HG03175 (cell line): ENCODE data around the gene TMEM69.
A peak's percentile ranks its signal among the peaks of the same experiment; 100 is the strongest.
"Not testable (repeated sequence)": the region's sequence is repeated elsewhere in the genome, so short reads cannot be mapped to it uniquely, and the experiment has no call there.

Experiments
- ATAC-seq: cut with Tn5 transposase; IDR thresholded peaks from one replicate; pipeline ENCODE4 v1.9.1; 2021; ENCODE audit warnings: mild to moderate bottlenecking, moderate library complexity; ENCODE audit not compliant: unreplicated experiment

TMEM69 gene

DNA sequence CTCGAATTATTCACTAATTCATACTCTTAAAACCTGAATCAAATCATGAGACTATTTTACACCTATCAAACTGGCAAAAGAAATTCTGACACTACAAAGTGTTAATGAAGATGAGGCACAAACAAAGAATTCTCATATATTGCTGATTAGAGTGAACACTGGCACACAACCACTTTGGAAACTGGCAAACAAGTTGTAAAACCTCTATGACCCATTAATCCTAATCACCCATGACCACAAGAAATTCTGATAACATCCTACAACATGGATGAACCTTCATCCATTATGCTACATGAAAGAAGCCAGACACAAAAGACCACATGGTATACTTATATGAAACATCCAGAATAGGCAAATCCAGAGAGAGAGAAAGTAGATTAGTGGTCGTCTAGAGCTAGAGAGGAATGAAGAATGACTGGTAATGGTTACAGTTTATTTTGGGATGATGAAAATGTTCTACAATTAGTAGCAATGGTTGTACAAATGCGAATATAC is 10.2 kb upstream of the TMEM69 start:
- ATAC-seq, result no peak

DNA sequence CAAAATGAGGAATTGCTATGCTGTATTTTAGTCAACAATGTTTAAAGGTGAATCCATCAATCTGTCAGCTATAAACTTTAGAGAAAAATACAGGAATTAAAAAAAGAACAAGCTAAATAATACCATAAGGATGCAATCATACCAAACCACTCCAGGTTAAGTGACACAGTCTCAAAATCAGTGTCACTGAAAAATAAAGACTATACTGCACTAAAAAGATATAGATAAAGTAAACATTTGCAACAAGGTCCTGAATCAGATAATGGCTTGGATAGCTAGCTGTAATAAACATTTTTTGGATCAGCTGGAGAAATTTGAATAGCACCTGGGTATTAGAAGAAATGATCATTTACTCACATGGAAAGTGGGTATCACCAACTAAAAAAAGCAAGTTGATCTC is 9.5 kb upstream of the TMEM69 start:
- ATAC-seq, result no peak

DNA sequence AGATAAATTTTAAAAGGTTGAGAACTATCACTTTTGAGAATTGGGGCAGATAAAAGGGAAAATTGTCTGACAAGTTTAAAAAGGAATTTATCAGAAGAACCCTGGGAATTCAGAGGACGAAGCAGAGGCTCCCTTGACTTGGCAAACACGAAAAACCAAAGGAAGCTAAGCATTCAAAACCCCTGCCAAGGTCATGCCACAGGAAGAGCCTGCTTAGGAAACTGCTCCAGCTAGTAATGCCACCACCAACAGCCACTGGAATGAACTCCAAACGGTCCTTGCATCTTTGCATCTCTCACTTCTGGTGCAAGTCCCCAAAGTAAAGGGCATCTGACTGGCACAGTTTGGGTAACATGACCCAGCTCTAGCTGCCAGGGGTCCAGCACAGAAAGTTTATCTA is 8.9 kb upstream of the TMEM69 start:
- no peak for ATAC-seq

DNA sequence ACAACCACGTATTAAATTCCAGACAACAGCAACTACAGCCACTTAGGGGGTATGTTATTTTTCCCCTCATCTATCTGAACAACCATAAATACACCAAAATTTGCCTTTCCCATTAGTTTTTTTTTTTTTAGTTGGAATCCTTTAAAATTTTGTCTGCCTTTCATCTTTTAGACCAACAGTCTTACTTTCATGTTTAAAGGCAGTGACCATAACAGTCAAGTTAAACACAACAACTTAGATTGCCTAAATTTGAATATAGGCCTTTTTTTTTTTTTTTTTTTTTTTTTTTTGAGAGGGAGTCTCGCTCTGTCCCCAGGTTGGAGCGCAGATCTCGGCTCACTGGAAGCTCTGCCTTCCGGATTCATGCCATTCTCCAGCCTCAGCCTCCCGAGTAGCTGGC is 5.0 kb upstream of the TMEM69 start:
- ATAC-seq, result no peak

DNA sequence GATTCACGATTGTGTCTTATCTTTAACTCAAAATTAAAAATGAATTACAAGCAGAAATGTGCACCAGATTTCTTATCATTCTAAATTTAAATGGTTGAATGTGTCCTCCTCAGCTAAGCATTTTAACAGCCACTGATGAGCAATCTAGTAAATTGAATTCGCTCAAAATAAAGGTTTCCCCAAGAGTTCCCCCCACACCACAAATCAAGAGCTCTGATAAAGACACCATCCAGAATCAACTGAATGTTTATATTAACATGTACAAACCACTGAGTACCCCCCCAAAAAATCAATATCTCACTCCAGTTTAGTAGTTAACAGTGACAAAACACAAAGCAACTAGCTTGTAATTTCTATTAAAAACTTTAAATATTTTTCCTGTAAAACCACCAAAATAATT is 3.6 kb upstream of the TMEM69 start:
- ATAC-seq, result no peak

DNA sequence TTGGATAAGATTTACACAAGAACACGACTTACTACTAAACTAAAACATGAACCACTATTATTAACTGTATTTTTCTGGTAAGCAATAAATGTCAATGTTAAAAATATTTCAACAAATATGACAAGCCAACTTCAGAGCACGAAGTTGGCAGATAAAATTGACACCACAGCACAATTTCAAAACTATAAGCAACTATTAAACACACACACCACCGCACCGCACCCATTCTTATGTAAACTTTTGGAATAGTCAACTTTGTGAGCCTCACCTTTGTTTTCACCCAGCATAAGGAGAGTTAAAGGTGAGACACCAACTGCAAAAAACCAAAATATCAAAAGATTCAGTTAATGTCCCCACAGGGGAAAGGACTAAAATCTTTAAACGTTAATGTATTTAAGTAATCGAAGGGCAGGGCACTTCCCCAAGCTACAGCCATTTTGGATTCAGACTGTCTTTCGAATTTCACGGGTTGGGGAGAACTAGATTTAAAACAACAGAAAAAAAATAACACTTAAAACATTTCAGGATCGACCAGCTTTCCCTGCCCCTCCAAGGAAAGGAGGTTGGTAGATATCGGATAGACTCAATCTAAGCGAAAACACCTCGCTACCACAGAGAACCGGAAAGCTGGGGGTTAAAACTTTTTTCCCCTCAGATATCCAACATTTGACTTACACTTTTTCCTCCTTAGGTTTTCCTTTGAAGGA is 2.5 kb upstream of the TMEM69 start:
- no peak for ATAC-seq

DNA sequence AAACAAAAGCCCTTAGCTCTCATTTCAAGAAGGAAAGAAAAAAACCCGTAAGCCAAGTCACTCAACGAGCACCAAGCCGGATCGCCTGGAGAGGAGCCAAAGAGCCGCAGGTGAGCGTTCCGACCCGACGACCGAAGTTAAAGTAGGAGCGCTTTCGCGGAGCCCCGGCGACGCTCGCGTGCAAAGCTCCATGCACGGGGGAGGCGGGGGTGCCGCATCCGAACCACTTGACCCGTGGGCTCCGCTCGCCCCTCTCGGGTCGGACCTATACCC is 2.0 kb upstream of the TMEM69 start:
- peak; percentile 5 for ATAC-seq

DNA sequence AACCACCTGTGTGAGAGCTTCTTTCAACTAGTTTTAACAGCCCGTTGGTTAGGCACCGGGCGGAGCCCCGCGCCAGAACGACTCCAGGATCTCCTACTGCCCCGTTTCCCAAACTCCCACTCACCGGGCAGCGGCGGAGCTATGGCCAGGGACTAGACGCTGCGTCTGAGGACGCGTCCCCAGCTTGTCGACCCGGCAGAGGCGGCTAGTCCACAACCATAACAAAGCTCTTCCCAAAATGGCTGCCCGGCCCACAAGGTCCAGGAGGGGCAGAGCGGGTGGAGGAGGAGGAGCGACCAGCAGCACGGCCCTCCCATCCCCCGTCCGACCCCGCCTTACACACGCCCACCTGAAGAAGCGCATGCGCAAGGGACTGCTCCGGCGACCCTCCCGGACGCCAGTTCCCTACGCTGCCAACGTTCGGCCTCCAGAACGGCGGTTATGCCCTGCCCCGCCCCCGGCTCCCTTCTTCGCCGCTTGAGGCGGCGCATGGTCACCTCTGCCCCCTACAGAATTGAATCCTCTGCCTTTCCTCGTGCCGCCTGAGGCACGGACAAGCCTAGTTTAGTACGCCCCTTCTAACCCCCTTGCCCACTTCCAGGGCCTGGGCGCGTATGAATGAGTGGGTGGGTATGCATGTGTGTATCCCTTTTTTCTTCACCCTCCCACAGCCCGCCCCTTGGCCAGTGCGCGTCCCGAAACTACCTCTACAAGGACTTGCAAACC is 1.5 kb upstream of the TMEM69 start, which contains the start of gene GPBP1L1:
GPBP1L1 (minus strand) TSS at position 246 of the 726 bp plus-strand sequence. CDS start 27,446 bp downstream, outside the sequence.
- peak; percentile 58 for ATAC-seq

DNA sequence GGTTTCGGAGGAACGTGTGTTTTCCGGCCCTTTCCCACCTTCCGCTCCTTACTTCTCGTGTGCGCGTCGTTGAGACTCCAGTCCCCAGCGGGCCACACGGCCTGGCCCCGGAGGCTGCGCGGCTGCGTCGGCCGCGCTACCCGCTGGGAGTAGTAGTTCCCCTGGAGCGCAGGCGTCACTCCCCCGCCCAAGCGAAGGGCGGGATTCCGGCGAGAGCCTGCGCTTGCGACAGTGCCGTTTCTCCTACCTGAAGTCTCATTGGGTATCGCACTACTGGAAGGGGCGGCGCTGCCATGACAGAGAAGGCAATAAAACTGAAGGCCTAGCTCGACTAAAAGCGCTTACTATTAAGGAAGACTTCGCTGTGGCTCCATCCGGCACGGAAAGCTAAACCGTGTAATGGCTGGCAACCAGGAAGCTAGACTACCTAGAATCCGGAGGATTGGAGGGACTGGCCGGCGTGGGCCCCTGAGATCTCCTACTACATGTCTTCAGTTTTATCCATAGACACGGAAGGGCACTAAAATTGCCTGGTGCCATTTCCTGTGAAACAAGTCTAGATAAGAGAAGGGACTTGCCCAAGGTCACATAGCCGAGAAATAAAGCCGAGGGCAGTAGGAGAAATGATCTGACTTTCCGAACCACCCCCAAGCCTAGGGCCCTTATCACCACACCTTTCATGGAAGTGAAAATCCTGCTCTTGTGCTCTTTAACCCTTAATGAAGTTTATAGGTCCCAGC is 797 bp upstream of the TMEM69 start:
- peak; percentile 81 for ATAC-seq

DNA sequence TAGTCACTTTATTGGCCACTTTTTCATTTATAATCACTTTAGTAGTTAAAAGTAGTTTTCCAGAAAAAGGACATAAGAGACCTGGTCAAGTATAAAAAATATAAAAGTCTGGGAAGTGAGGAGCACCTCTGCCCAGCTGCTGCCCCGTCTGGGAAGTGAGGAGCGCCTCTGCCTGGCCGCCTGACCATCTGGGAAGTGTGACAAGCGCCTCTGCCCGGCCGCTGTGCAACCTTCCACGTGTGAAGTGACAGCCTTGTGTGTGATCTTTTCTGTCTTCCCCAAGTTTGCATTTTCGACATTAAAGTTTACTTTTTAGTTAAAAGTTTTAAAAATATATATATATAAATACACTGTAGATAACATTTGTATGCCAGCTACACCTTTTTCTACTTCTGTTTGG is 5.8 kb downstream of the TMEM69 start:
- not testable (repeated sequence) for ATAC-seq

DNA sequence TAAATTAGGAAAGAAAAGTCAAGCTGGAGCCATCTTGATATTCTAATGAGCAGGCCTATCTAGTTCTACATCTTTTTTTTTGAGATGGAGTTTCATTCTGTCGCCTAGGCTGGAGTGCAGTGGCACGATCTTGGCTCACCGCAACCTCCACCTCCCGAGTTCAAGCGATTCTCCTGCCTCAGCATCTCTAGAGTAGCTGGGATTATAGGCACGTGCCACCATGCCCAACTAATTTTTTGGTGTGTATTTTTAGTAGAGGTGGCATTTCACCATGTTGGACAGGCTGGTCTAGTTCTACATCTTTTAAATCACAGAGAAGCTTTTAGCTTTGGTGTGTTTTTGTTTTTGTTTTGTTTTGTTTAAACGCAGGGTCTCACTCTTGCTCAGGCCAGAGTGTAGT is 6.8 kb downstream of the TMEM69 start:
- ATAC-seq, result no peak

DNA sequence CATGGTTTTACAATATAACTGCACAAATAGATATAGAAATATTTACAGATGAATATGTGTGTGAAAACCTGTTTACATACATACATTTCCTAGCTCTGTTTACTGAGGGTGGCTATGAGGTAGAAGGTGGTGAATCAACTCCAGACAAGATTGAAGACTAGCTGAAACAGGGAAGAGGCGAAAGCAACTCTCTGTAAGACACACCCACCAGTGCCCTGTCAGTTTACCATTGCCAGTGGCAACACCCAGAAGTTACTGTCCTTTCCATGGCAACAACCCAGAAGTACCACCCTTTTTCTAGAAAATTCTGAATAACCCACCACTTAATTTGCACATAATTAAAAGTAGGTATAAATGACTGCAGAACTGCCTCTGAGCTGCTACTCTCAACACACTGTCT is 16.7 kb downstream of the TMEM69 start:
- no peak for ATAC-seq

DNA sequence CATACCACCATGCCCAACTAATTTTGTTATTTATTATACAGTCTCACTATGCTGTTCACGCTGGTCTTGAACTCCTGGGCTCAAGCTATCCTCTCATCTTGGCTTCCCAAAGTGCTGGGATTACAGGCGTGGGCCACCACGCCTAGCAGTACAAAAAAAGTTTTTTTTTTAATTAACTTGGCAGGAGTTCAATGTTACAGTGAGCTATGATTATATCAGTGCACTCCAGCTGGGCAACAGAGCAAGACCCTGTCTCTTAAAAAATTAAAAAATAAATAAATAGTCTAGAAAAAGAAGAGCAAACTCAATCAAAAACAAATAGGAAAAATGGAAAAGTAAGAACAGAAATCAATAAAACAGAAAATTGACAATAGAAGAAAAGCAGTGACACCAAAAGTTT is 25.7 kb downstream of the TMEM69 start:
- no peak for ATAC-seq

DNA sequence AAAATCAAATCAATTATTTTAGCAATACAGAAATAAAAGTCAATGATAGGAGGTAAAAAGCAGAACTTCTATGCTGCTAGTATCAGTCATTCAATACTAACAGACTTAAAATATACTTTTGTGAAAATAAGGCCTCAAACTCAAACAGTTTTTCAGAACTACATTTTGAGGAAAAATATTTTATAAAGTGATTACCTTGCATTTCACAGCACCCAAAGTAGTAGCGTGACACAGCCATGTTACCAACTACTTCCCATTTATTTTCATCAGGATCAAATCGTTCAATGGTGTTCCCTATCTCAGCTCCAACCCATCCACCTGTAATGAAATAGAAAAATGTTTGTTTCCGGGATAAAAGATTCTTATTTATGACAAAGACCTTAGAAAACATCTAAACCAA is 28.7 kb downstream of the TMEM69 start:
- ATAC-seq, result no peak

DNA sequence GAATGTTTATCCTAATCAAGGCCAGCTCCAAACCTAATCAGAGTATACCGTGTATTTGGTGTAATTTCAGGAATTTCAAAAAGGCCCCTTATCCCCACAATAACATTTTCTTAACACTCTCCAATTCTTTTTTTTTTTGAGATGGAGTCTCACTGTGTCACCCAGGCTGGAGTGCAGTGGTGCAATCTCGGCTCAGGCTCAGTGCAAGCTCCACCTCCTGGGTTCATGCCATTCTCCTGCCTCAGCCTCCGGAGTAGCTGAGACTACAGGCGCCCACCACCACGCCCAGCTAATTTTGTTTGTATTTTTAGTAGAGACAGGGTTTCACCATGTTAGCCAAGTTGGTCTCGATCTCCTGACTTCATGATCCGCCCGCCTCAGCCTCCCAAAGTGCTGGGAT is 29.4 kb downstream of the TMEM69 start:
- not testable (repeated sequence) for ATAC-seq

DNA sequence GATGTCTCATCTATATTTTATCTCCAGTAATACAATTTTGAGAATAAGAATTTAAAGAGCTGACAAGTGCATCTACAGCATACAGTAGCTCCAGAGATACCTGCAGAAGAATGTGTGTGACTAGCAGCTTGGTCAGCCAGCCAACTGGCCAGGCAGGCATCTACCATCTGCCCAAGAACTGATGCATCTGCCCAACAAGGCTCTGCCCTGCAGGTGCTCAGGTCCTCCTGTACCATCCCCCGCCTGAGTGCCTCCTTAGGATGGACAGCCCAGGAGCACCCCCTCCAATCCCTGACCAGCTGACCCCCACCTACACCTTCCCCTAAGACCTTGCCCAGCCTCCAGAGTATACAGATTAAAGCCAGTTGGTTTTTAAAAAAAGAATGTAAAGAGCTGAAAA is 30.3 kb downstream of the TMEM69 start:
- ATAC-seq, result no peak

DNA sequence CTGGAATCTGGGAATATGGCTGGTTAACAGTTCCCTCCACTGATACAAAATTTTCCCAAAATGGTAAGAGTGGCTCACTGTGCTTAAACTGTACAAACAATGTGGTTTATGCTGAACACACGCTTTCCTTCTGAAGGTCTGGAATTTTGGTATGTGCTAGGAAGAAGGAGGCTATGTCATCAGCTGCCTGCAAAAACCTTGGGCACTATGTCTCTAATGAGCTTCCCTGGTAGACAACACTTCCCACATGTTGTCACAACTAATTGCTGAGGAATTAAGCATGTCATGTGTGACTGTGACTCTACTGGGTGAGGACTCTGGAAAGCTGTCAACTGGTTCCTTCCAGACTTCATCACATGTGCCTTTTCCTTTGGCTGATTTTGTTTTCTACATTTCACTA is 33.2 kb downstream of the TMEM69 start:
- ATAC-seq, result no peak

DNA sequence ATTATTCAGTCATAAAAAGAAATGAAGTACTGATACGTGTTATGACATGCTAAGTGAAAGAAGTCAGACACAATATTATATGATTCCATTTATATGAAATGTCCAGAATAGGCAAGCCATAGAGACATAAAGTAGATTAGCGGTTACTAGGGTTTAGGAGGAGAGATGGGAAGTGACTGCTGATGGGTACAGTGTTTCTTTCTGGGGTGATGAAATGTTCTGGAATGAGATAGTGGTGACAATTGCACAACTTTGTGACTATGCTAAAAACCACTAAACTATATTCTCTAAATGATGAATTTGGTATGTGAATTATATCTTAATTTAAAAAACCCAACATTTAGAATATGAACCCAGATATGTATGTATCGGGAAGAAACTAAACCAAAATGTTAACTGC is 34.8 kb downstream of the TMEM69 start:
- no peak for ATAC-seq

DNA sequence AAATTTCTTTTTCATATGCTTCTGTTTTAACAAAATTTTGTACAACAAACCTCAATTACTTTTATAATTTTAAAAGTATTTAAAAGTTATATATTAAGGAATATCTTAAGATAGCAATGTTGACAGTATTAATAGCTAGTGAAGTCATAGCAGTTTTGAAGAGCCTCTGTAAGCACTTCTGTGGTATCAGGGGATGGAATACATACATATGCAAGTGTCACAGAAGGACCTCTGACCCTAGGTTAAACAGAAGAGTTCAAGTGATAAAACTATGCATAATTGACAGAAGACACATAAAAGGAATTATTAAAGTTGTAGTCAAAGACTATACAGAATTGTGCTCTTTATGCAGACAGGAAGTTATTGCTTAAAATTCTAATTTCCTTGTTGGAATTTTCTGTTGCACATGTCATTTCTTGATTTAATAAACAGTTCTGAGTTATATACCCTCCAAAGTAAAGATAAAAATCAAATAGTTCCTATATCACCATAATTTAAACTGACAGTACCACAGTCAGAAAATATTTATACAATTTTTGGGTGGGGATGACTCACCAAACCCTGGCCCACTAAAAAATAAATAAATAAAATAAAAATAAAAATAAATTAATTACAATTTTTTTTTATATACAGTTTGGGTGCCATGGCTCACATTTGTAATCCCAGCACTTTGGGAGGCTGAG is 35.4 kb downstream of the TMEM69 start:
- no peak for ATAC-seq

DNA sequence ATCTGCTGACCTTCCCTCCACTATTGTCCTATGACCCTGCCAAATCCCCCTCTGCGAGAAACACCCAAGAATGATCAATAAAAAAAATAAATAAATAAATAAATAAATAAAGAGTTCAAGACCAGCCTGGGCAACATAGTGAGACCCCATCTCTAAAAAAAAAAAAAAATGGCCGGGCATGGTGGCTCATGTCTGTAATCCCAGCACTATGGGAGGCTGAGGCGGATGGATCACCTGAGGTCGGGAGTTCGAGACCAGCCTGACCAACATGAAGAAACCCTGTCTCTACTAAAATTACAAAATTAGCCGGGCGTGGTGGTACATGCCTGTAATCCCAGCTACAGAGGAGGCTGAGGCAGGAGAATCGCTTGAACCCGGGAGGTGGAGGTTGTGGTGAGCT is 38.0 kb downstream of the TMEM69 start:
- not testable (repeated sequence) for ATAC-seq

DNA sequence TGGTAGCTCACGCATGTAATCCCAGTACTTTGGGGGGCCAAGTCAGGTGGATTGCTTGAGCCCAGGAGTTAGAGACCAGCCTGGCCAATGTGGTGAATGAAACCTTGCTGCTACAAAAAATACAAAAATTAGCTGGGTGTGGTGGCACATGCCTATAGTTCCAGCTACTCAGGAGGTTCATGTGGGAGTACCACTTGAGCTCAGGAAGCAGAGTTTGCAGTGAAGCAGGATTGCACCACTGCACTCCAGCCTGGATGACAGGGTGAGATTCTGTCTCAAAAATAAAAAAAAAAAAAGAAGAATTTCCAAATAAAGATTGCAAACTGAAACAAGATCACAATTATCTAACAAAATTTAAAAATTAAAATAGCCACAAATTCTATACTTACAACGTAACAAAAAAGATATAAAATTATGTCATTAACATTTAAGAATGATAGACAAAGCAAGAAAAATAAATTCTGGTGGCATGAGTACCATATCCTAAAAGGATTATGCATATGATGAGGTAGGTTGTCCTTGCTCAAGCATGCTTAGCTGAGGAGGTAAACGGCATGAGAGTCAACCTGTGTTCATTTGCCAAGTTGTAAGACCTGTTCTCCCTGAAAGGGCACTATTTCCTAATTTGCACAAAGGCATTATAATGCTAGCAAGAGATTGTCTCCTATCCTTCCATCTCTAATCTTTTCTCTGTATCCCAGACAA is 42.2 kb downstream of the TMEM69 start:
- ATAC-seq, result no peak
